Astrocyte (in vitro differentiated cells and primary cell): ENCODE results near the gene MICALL1.

Experiments
- CTCF ChIP-seq: IDR thresholded peaks from 2 replicates; pipeline ENCODE4 v1.5.1; 2011; ENCODE audit warnings: low read depth, mild to moderate bottlenecking, inconsistent platforms, low read length, moderate library complexity; ENCODE audit not compliant: insufficient read depth
- EZH2 ChIP-seq: IDR thresholded peaks from 2 replicates; pipeline ENCODE4 v1.6.1; 2012; ENCODE audit warnings: mild to moderate bottlenecking, low read length, inconsistent platforms; ENCODE audit not compliant: insufficient read depth

GRCh38 chr22:37972527-37972926, 66.4 kb downstream of the MICALL1 start:
- no peak for TF ChIP-seq CTCF
- no peak for TF ChIP-seq EZH2
